Measurements from ENCODE around the gene DLG5.
"Not testable (repeated sequence)": the region's sequence is repeated elsewhere in the genome, so short reads cannot be mapped to it uniquely, and the experiment has no call there.

DNA sequence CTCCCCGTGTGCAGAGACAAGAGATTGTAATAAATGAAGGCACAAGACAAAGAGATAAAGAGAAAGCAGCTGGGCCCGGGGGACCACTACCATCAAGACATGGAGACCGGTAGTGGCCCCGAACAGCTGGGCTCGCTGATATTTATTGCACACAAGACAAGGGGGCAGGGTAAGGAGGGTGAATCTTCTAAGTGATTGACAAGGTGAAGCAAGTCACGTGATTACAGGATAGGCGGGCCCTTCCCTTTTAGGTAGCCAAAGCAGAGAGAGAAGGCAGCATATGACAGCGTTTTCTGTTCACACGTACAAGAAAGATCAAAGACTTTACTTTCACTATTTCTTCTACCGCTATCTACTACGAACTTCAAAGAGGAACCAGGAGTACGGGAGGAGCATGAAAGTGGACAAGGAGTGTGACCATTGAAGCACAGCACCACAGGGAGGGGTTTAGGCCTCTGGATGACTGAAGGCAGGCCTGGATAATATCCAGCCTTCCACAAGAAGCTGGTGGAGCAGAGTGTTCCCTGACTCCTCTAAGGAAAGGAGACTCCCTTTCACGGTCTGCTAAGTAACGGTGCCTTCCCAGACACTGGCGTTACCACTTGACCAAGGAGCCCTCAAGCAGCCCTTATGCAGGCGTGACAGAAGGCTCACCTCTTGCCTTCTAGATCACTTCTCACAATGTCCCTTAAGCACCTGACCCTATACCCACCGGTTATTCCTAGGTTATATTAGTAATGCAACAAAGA, 153.5 kb downstream of the DLG5 start:
- TF ChIP-seq CBX5 (IDR thresholded peaks at IDR 0.05; ENCODE audit: low read depth); EZH2 (IDR thresholded peaks at IDR 0.05; ENCODE audit: borderline replicate concordance, control insufficient read depth, low read depth, low read length); EP300 (IDR thresholded peaks at IDR 0.05; ENCODE audit: borderline replicate concordance in 1 of 2, control insufficient read depth in 1 of 2, low read depth in 2 of 2, low read length in 2 of 2); SMC3 (IDR thresholded peaks at IDR 0.05; ENCODE audit: borderline replicate concordance, low read length); RAD21 (IDR thresholded peaks at IDR 0.05; ENCODE audit: insufficient read depth, low read depth, low read length); SMARCA5 (IDR thresholded peaks at IDR 0.05): not testable (repeated sequence)
- TF ChIP-seq, protein P1, sequence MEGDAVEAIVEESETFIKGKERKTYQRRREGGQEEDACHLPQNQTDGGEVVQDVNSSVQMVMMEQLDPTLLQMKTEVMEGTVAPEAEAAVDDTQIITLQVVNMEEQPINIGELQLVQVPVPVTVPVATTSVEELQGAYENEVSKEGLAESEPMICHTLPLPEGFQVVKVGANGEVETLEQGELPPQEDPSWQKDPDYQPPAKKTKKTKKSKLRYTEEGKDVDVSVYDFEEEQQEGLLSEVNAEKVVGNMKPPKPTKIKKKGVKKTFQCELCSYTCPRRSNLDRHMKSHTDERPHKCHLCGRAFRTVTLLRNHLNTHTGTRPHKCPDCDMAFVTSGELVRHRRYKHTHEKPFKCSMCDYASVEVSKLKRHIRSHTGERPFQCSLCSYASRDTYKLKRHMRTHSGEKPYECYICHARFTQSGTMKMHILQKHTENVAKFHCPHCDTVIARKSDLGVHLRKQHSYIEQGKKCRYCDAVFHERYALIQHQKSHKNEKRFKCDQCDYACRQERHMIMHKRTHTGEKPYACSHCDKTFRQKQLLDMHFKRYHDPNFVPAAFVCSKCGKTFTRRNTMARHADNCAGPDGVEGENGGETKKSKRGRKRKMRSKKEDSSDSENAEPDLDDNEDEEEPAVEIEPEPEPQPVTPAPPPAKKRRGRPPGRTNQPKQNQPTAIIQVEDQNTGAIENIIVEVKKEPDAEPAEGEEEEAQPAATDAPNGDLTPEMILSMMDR (IDR thresholded peaks at IDR 0.05 in 2 of 3, conservative IDR thresholded peaks at IDR 0.05 in 1 of 3; ENCODE audit: control insufficient read depth in 2 of 3, extremely low read depth in 1 of 3, insufficient read depth in 1 of 3, low read depth in 3 of 3, low read length in 3 of 3) = not testable (repeated sequence)
